ENCODE data around the gene PDE7B.
"Not testable (repeated sequence)": the region's sequence is repeated elsewhere in the genome, so short reads cannot be mapped to it uniquely, and the experiment has no call there.

The PDE7B gene

GRCh38 chr6:136134751-136135150 is 283.2 kb downstream of the PDE7B start:
- no peak overlapping the region for H3K4me3 ChIP-seq (ENCODE audit: low read depth, low read length)

- H3K4me3 ChIP-seq (ENCODE audit: low read depth, low read length), result no peak overlapping the region
Observed at GRCh38 chr6:136136274-136136673, 284.8 kb downstream of the PDE7B start.

DNA sequence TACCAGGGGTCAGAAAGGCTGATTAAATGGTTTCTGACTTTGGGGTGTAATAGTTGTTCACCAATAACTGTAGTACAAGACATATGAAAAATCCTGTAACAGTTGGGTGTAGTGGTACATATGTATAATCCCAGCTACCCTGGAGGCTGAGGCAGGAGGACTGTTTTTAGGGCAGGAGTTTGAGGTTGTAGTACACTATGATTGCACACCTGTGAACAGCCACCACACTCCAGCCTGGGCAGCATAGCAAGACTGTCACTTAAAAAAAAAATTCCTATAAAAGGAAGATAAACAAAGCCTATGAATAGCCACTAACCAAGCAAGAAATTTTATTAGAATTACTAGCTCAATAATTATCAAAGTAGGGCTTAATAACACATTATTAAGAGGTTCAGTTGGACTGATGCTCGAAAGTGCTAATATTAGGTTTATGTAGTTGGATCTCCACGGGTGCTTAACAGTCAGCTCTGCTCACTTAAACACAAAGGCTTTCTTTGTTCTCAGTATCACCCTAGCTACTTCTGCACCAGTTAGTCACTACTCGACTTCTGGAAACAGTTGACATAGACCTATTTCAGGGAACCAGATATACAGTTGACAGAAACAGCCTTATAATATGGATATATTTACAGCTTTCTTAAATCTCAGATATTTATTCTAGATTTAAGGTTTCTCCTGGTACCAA is 285.6 kb downstream of the PDE7B start:
- H3K4me3 ChIP-seq (ENCODE audit: low read depth, low read length), result no peak overlapping the region

DNA sequence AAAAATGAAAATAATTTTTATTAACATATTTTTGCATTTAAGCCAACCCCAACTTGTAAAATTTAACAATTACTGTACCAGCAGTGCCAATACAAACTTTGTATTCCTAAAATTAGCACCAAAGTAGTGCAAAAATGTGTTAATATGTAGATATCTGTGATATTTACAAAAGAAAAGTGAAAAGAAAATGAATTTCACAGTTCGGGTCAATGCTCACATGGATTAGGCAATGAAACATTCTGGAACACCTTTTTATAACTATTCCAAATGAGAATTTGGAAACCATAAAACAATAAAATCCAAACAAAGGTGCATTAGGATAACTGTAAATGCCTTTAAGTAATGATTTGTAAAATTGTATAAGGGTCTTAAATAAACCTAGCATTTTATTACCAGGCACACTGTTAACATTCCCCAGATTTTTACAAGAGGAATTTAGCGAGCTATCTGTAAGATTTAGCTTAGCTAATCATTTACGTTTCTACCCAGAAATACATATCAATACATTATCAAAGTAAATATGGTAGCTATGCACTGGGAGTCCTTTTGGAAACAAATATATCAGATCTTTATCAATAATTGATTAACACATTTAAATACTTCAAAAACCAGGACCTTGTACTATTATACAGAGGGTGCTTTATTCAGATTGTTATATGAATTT is 286.4 kb downstream of the PDE7B start:
- H3K4me3 ChIP-seq (ENCODE audit: low read depth, low read length), result no peak overlapping the region

GRCh38 chr6:136139111-136139510 is 287.6 kb downstream of the PDE7B start:
- not testable (repeated sequence) for H3K4me3 ChIP-seq (ENCODE audit: low read depth, low read length)

DNA sequence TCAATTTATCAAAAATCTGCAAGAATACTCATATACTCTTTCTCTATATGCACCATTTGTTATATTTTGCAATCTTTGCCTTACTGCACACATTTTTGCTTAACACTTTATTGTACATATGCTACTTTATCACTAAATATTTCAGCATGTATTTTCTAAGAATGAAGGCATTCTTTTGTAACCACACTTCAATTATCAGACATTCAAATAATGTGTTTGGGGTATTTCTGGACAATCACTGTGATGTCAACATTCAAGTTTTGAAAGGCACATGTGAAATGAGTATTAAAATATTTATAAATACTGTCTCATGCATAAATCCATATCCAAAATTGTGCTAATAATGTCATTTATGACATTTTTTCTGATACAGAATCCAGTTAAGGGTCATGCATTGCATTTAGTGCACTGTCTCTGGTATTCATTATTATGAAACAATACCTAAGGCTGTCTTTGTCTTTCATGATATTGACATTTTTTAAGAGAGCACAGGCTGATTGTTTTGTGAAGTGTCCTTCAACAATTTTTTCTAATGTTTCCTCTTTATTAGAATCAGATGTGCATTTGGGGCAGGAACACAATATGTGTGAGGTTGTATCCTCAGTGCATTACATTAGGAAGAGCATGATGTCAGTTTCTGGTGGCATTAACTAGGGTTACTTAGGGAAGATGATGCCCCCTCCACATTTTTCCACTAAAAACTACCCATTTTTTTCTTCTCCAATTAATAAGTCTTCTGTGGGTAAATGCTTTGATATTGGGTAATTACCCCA is 292.9 kb downstream of the PDE7B start:
- H3K4me3 ChIP-seq (ENCODE audit: low read depth, low read length), result no peak overlapping the region

DNA sequence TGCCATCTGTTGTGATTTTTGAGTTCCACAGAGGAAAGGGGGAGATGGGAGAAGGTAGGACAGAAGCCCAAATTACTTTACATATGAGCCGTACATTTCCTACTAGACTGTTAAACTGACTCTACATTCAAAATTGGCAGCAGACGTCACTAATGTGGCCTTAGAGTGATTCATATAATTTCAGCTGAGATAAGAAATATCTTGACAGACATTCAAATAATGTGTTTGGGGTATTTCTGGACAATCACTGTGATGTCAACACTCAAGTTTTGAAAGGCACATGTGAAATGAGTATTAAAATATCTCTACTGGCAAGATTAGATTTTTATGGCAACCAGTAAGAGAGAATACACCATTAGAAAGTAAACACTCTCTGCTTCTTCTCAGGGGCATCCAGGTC is 294.6 kb downstream of the PDE7B start:
- no peak overlapping the region for H3K4me3 ChIP-seq (ENCODE audit: low read depth, low read length)

DNA sequence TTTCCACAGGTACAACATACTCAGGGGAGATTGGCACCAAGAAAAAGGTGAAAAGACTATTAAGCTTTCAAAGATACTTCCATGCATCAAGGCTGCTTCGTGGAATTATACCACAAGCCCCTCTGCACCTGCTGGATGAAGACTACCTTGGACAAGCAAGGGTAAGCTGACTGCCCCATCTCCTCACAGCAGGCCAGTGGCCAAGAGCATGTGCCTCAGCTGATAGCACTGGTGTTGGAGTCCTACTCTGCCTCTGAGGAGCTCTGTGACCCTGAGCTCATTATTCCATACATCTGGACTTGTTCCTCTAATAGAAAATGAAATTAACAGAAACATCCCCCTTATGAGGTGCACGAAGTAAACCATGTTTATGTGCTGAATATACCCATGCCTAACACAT is 295.8 kb downstream of the PDE7B start:
- H3K4me3 ChIP-seq (ENCODE audit: low read depth, low read length), result no peak overlapping the region

- no peak overlapping the region for H3K4me3 ChIP-seq (ENCODE audit: low read depth, low read length)
Observed at GRCh38 chr6:136148051-136148450, 296.6 kb downstream of the PDE7B start.

DNA sequence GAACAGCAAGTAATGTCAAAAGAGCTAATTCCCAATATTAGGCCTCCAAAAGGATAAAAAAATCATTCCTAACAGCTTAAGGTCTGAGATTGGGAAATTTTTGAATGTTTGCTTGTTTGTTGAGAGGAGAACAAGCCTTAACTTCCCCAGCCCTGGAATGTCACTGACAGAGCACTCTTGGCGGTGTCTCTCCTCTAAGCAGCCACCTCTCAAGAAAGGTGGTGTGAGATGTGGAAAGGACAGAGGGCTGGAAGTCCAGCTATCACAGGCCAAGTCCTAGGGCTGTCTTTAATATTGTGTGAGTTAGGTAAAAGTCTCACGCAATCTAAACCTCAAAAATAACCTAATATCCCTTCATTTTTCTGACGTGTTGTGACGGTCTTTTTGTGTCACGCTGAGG is 297.0 kb downstream of the PDE7B start:
- no peak overlapping the region for H3K4me3 ChIP-seq (ENCODE audit: low read depth, low read length)

DNA sequence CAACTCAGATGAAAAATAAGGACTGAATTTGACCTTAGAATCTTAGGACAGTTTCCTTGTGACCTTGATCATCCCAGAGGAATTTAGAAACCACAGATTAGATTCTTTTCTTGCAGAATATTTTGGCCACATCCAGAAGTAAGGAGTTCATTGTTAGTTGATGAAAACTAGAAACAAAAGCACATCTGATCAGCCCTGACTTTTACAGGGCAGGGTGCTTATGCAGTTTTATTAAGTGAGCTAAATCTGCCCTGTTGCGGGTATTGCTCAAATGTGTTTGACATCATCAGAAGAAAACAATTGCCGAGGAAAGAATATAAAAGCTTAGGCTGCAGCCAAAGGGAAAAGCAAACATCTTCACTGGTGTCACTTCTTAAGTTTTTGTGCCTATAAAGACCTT is 297.8 kb downstream of the PDE7B start:
- no peak overlapping the region for H3K4me3 ChIP-seq (ENCODE audit: low read depth, low read length)

GRCh38 chr6:136150961-136151360 is 299.5 kb downstream of the PDE7B start:
- no peak overlapping the region for H3K4me3 ChIP-seq (ENCODE audit: low read depth, low read length)

DNA sequence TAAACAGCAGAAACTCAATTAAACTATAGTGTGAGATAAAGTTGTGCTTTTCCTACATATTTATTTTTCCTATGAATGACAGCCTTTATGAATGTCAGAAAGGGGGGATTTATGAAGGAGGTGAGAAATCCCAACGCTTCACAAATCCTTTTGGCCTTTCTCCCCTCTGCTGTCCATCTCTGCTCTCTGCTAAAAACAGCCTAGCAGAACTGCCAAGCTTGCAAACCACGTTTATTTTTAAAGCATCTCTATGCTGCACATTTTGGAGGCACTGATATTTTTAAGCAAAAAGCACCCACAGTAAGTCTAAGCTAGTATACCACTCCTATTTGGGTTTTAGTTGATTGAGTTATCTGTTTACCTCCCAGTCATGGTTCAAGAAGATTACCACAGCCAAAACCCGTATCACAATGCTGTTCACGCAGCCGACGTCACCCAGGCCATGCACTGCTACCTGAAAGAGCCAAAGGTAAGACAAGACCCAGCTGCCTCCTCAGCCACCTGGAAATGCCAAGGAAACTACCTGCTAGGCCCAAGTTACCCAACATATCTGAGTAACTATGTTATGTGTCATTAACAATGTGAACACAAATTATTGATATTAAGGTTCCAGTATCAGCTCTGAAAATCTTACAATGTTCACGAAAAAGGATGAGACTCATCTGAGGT is 302.3 kb downstream of the PDE7B start:
- no peak overlapping the region for H3K4me3 ChIP-seq (ENCODE audit: low read depth, low read length)

- no peak overlapping the region for H3K4me3 ChIP-seq (ENCODE audit: low read depth, low read length)
Observed at GRCh38 chr6:136155191-136155590, 303.7 kb downstream of the PDE7B start.

DNA sequence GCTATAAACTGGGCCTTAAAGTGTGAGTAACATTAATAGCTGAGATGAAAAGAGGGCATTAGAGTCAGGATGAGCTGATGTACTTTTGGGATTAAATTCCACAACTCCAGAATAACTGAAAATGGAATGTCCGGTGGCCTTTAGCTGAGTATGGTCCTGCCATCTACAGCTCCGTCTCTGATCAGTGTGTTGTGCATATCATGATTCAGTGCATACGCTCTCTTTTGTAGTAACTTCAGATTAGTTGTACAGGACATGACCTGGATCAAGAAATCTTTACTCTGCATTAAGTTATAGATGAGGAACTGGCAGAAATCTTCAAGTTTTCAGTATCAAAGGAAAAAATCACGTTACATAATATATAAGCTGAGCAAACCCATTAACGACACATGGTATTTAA is 306.2 kb downstream of the PDE7B start:
- no peak overlapping the region for H3K4me3 ChIP-seq (ENCODE audit: low read depth, low read length)

- H3K4me3 ChIP-seq (ENCODE audit: low read depth, low read length), result no peak overlapping the region
Observed at GRCh38 chr6:136158387-136158821, 306.9 kb downstream of the PDE7B start.

- H3K4me3 ChIP-seq (ENCODE audit: low read depth, low read length), result no peak overlapping the region
Observed at GRCh38 chr6:136158971-136159370, 307.5 kb downstream of the PDE7B start.

- no peak overlapping the region for H3K4me3 ChIP-seq (ENCODE audit: low read depth, low read length)
Observed at GRCh38 chr6:136160250-136160649, 308.7 kb downstream of the PDE7B start.

DNA sequence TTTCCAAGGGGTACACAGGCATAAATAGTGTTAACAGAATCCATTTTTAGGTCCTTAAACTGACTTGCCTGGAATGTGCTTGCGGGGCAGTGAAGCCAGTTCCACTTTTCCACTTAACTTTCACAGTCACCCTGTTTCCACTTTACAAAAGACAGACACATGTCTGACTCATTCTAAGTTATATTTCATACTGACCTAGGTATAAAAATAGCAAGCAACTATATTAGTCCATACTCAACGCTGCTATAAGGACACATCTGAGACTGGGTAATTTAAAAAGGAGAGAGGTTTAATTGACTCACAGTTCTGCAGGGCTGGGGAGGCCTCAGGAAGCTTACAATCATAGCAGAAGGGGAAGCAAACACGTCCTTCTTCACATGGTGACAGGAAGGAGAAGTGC is 310.4 kb downstream of the PDE7B start:
- H3K4me3 ChIP-seq (ENCODE audit: low read depth, low read length), result no peak overlapping the region

DNA sequence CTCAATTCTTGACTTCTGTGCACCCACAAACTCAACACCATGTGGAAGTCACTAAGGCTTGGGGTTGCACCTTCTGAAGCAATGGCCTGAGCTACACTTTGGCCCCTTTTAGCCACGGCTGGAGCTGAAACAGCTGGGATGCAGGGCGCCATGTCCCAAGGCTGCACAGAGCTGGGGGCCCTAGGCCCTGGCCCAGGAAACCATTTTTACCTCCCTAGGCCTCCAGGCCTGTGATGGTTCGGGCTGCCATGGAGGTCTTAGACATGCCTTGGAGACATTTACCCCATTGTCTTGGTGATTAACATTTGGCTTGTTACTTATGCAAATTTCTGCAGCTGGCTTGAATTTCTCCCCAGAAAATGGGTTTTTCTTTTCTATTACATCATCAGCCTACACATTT is 311.8 kb downstream of the PDE7B start:
- H3K4me3 ChIP-seq (ENCODE audit: low read depth, low read length), result no peak overlapping the region

DNA sequence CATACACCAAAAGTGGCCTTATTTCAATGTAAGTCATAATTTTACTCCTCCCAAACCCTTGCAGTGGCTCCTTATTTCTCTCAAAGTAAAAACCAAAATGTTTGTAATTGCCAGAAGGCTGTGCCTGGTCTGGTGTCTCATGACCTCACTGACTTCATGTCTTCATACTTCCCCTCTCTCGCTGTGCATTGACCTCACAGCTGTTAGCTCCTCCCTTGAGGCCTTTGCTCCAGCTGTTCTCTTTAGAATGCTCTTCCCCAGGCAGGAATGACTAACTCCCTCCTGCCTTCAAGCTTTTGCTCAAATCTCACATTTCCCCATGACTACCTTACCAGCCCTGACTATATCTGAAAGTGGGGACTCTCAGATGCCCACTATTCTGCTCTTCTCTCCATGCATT is 315.3 kb downstream of the PDE7B start:
- no peak overlapping the region for H3K4me3 ChIP-seq (ENCODE audit: low read depth, low read length)

All from iPS-11a (cell line).